LNCAP (cell line): ENCODE measurements around the gene NUDT7.

ENCODE experiments used
- CTCF ChIP-seq: fragments of 450-650 bp; IDR thresholded peaks from 2 replicates; pipeline ENCODE4 v1.5.1; 2017; ENCODE audit warnings: mild to moderate bottlenecking

Gene NUDT7

DNA sequence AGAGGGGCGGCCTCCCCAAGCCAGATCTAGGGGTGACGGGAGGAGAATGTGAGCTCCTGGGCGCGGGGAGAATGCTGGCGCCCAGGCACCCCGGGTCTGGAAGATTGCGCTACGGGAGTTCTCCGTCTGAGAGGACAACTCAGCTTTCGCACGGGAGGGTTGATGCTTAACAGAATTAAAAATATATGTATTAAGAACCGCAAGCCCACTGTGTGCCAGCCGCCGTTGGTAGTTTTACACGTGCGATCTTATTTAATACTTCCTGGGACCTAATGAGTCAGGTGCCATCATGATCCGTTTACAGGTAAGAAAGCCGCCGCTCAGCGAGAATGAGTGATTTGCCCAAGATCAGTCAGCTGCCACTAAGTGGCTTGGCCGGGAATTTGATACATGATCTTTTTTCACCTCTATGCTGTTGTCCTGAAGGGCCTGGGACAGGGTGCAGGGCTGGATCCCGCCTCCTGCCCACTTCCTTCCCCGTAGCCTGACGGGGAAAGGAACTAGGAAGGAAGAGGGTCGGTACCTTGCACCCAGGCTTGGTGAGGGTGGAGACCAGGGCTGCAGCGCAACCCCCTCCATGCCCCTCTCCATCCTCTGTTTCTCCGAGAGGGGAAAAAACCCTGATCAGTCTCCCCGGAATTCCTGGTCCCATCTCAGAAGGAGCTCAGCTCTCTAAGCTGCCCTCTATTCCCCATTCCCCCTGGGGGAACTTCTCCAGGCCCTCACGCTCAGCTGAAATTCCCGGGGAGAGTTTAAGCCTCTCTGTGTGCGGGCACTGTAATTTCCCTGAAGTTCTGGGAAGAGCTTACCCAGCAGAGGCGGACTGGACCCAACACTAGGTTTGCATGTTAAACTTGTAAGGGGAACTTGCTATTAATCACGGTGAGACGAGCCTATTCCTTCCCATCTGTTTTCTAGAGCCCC, 67.0 kb downstream of the NUDT7 start:
- no peak for TF ChIP-seq CTCF

GRCh38 chr16:77790009-77790372, 67.7 kb downstream of the NUDT7 start:
- TF ChIP-seq CTCF: no peak

DNA sequence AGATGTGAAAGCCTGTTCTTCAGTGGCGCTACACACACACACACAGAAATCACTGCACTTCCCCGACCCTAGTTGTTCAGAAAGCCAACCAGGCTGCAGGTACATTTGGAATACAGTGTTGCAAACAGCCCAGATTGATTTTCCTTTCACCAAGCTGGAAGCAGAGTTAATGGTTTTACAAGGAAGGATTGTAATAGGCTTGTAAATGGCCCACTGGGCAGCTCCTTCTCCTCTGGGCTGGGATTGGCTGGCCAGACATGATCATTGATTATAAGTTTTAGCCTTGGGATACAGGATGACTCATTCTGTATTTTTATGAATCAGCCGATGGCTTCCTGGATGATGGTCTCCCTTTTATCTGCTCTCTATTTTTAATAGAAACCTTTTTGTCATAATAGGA, 68.6 kb downstream of the NUDT7 start:
- TF ChIP-seq CTCF: no peak
